ENCODE results near the gene CWH43.

Gene CWH43

GRCh38 chr4:48985602-48985975 lies 486 bp upstream of the CWH43 start:
- DNase-seq = no peak
- no peak for TF ChIP-seq CTCF (IDR thresholded peaks at IDR 0.05; ENCODE audit: low read depth, low read length)
- H3K27ac ChIP-seq = no peak overlapping the region
- H3K9me3 ChIP-seq (ENCODE audit: severe bottlenecking) = peaks cover 3% of the 10 kb centered on the region
- no peaks in the 10 kb centered on the region for H3K27me3 ChIP-seq (ENCODE audit: insufficient read depth, low read depth, severe bottlenecking)
- H3K36me3 ChIP-seq = no peaks in the 10 kb centered on the region
- H3K4me3 ChIP-seq (ENCODE audit: low read depth, low read length) = peak overlapping the region; percentile 26

- no peak for TF ChIP-seq CTCF (IDR thresholded peaks at IDR 0.05; ENCODE audit: low read depth, low read length)
- Histone ChIP-seq H3K27me3 (ENCODE audit: insufficient read depth, low read depth, severe bottlenecking) (no peaks in the 10 kb centered on the region), H3K27ac (no peak overlapping the region), H3K4me3 (ENCODE audit: low read depth, low read length) (no peak overlapping the region), H3K9me3 (ENCODE audit: severe bottlenecking) (peaks cover 3% of the 10 kb centered on the region), H3K36me3 (no peaks in the 10 kb centered on the region)
- DNase-seq = no peak
These were observed 634 bp downstream of the CWH43 start for GRCh38 chr4:48986654-48987164.

GRCh38 chr4:48989461-48990203 lies 3.6 kb downstream of the CWH43 start:
- Histone ChIP-seq H3K27ac (no peak overlapping the region), H3K4me3 (ENCODE audit: low read depth, low read length) (no peak overlapping the region), H3K9me3 (ENCODE audit: severe bottlenecking) (no peaks in the 10 kb centered on the region), H3K27me3 (ENCODE audit: insufficient read depth, low read depth, severe bottlenecking) (no peaks in the 10 kb centered on the region), H3K36me3 (no peaks in the 10 kb centered on the region)
- DNase-seq = no peak
- no peak for TF ChIP-seq CTCF (IDR thresholded peaks at IDR 0.05; ENCODE audit: low read depth, low read length)

- no peak for TF ChIP-seq CTCF (IDR thresholded peaks at IDR 0.05; ENCODE audit: low read depth, low read length)
- H3K4me3 ChIP-seq (ENCODE audit: low read depth, low read length) = no peak overlapping the region
- no peak for DNase-seq
- no peaks in the 10 kb centered on the region for H3K9me3 ChIP-seq (ENCODE audit: severe bottlenecking)
- H3K27ac ChIP-seq = no peak overlapping the region
- no peaks in the 10 kb centered on the region for H3K36me3 ChIP-seq
- H3K27me3 ChIP-seq (ENCODE audit: insufficient read depth, low read depth, severe bottlenecking) = no peaks in the 10 kb centered on the region
These were observed 5.3 kb downstream of the CWH43 start for GRCh38 chr4:48991357-48991756.

GRCh38 chr4:48997962-48998361 lies 11.9 kb downstream of the CWH43 start:
- no peaks in the 10 kb centered on the region for H3K27me3 ChIP-seq (ENCODE audit: insufficient read depth, low read depth, severe bottlenecking)
- TF ChIP-seq CTCF (IDR thresholded peaks at IDR 0.05; ENCODE audit: low read depth, low read length) = no peak
- no peaks in the 10 kb centered on the region for H3K9me3 ChIP-seq (ENCODE audit: severe bottlenecking)
- no peaks in the 10 kb centered on the region for H3K36me3 ChIP-seq
- no peak for DNase-seq
- no peak overlapping the region for H3K4me3 ChIP-seq (ENCODE audit: low read depth, low read length)
- H3K27ac ChIP-seq = no peak overlapping the region

GRCh38 chr4:48998440-48998839 lies 12.4 kb downstream of the CWH43 start:
- Histone ChIP-seq H3K9me3 (ENCODE audit: severe bottlenecking) (no peaks in the 10 kb centered on the region), H3K27me3 (ENCODE audit: insufficient read depth, low read depth, severe bottlenecking) (no peaks in the 10 kb centered on the region), H3K4me3 (ENCODE audit: low read depth, low read length) (no peak overlapping the region), H3K36me3 (no peaks in the 10 kb centered on the region), H3K27ac (no peak overlapping the region)
- TF ChIP-seq CTCF (IDR thresholded peaks at IDR 0.05; ENCODE audit: low read depth, low read length) = no peak
- no peak for DNase-seq
